ENCODE data around the gene MIAT.

DNA sequence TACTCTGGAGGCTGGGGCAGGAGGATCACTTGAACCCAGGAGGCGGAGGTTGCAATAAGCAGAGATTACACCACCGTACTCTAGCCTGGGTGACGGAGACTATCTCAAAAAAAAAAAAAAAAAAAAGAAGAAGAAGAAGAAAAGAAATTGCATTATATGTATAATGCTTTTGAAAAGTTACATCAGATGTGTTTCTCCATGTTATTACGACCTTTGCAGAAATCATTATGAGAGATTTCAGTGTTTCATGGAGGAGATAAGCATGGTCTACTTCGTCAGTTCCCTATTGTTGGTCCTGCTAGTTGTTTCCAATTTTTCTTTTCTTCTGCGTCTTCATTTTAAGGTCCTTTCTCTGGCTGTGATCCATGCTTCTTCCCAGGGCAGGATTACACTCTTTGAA, 3.0 kb downstream of the MIAT start:
- TF ChIP-seq POLR2A (IDR thresholded peaks at IDR 0.05) = no peak
- TF ChIP-seq, protein P1, sequence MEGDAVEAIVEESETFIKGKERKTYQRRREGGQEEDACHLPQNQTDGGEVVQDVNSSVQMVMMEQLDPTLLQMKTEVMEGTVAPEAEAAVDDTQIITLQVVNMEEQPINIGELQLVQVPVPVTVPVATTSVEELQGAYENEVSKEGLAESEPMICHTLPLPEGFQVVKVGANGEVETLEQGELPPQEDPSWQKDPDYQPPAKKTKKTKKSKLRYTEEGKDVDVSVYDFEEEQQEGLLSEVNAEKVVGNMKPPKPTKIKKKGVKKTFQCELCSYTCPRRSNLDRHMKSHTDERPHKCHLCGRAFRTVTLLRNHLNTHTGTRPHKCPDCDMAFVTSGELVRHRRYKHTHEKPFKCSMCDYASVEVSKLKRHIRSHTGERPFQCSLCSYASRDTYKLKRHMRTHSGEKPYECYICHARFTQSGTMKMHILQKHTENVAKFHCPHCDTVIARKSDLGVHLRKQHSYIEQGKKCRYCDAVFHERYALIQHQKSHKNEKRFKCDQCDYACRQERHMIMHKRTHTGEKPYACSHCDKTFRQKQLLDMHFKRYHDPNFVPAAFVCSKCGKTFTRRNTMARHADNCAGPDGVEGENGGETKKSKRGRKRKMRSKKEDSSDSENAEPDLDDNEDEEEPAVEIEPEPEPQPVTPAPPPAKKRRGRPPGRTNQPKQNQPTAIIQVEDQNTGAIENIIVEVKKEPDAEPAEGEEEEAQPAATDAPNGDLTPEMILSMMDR (IDR thresholded peaks at IDR 0.05) = no peak

All from gastroesophageal sphincter (tissue), 3 donors.